ENCODE measurements around the gene PDE5A. TPM values are rescaled to one million over a fixed set of nuclear protein-coding genes. Genes with fewer than 3 reads are reported as not detected.
"Not testable (repeated sequence)": the region's sequence is repeated elsewhere in the genome, so short reads cannot be mapped to it uniquely, and the experiment has no call there.

The PDE5A gene
- total RNA-seq, 1 experiment from 2014 or later, result 8.5 TPM

DNA sequence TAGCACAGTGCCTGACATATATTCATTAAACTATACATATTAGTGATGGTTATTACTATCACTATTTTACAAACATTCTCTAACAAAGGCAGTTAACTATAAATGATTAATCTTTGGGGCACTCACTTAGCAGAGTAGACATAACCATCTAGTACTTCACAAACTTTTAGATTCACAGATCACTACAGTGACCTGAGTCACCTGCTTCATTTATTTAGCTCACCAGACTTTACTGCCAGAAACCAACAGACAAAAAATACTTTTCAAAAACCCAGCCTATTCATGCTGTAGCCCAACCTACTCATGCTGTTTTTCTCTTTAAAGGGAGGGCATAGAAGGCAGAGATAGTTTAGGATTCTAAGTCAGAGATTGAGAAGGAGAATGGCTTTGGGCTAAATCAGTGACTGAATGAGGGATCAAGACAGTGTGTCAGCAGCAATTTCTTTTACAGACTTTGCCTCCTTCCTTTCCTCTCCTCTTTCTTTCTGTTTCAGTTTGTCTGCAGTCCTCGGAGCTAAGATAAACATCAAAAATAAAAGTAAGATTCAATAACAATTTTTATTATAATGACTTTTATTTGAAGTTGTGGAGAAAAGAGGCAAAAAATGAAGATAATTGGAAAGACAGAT lies 34.7 kb upstream of the PDE5A start:
- ChIA-PET POLR2A (ENCODE audit: unreplicated experiment) (no interaction called here), CTCF (no interaction called here)
- Histone ChIP-seq H3K79me2 (ENCODE audit: low read depth) (no peaks in the 10 kb centered on the region), H3K4me2 (no peak overlapping the region), H3K9me3 (ENCODE audit: insufficient read depth, low read depth) (no peaks in the 10 kb centered on the region; the same call in 1 of the 2 replicates), H3K9me2 (ENCODE audit: insufficient read depth) (no peaks in the 10 kb centered on the region), H3K4me1 (replicated peaks; ENCODE audit: insufficient read depth) (no peaks in the 10 kb centered on the region), H3K36me3 (ENCODE audit: low read depth) (no peaks in the 10 kb centered on the region), H3F3A (ENCODE audit: insufficient read depth, low read depth) (no peaks in the 10 kb centered on the region), H3K4me3 (no peak overlapping the region), H3K27ac (no peak overlapping the region), H2AFZ (peak overlapping the region; percentile 61), H4K20me1 (ENCODE audit: insufficient read depth) (no peaks in the 10 kb centered on the region), H3K27me3 (ENCODE audit: insufficient read depth, low read depth) (no peaks in the 10 kb centered on the region)
- TF ChIP-seq, protein P1, sequence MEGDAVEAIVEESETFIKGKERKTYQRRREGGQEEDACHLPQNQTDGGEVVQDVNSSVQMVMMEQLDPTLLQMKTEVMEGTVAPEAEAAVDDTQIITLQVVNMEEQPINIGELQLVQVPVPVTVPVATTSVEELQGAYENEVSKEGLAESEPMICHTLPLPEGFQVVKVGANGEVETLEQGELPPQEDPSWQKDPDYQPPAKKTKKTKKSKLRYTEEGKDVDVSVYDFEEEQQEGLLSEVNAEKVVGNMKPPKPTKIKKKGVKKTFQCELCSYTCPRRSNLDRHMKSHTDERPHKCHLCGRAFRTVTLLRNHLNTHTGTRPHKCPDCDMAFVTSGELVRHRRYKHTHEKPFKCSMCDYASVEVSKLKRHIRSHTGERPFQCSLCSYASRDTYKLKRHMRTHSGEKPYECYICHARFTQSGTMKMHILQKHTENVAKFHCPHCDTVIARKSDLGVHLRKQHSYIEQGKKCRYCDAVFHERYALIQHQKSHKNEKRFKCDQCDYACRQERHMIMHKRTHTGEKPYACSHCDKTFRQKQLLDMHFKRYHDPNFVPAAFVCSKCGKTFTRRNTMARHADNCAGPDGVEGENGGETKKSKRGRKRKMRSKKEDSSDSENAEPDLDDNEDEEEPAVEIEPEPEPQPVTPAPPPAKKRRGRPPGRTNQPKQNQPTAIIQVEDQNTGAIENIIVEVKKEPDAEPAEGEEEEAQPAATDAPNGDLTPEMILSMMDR (conservative IDR thresholded peaks at IDR 0.05), result no peak
- TF ChIP-seq EZH2 (IDR thresholded peaks at IDR 0.05; ENCODE audit: low read depth), result no peak
- no TSS peak for BruUV-seq (replicated peaks)
- intact Hi-C loops (cut with micrococcal nuclease; ENCODE audit: unreplicated experiment), result no loop called here
- no peak for DNase-seq

DNA sequence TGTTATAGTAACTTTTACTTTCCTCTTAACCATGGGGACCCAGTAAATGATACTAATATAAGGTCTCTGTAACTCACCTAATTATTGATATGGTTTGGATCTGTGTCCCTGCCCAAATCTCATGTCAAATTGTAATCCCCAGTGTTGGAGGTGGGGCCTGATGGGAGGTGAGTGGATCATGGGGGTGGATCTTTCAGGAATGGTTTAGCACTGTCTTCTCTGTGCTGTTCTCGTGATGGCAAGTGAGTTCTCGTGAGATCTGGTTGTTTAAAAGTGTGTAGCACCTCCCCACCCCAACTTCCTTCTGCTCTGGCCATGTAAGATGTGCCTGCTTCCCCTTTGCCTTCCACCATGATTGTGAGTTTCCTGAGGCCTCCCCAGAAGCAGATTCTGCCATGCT lies 34.0 kb upstream of the PDE5A start:
- H3K27ac ChIP-seq; H3K4me2 ChIP-seq; POLR2A ChIA-PET (ENCODE audit: unreplicated experiment); H3K27me3 ChIP-seq (ENCODE audit: insufficient read depth, low read depth); H4K20me1 ChIP-seq (ENCODE audit: insufficient read depth); H2AFZ ChIP-seq; H3K9me3 ChIP-seq (ENCODE audit: insufficient read depth, low read depth); H3K9me2 ChIP-seq (ENCODE audit: insufficient read depth); CTCF ChIA-PET; BruUV-seq (replicated peaks); H3F3A ChIP-seq (ENCODE audit: insufficient read depth, low read depth); DNase-seq; H3K4me1 ChIP-seq (replicated peaks; ENCODE audit: insufficient read depth); intact Hi-C loops (cut with micrococcal nuclease; ENCODE audit: unreplicated experiment); H3K36me3 ChIP-seq (ENCODE audit: low read depth); H3K4me3 ChIP-seq; H3K79me2 ChIP-seq (ENCODE audit: low read depth): not testable (repeated sequence)

DNA sequence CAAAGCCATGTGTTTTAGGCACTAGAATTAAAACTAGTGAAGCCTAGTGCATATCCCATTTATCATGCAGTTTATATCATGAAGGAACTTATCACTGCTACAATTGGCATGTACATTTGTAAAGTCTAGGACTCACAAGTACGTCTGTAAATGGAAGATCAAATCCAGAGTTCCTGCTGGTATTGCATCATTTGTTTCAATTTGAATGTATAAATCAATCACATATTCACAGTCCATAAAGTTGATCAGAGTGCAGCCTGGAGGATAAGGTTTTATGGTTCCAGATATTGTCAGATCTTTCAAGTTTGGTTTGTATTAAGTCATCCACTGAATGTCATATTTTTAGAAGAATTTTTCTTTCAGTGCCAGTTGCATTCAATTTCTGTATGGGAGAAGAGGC lies 32.6 kb upstream of the PDE5A start:
- H3K9me3 ChIP-seq (ENCODE audit: insufficient read depth, low read depth), result no peaks in the 10 kb centered on the region; the same call in 1 of the 2 replicates
- H3K4me1 ChIP-seq (replicated peaks; ENCODE audit: insufficient read depth), result peaks cover 14% of the 10 kb centered on the region
- no peak overlapping the region for H3K27ac ChIP-seq
- intact Hi-C loops (cut with micrococcal nuclease; ENCODE audit: unreplicated experiment), result no loop called here
- no peaks in the 10 kb centered on the region for H3K36me3 ChIP-seq (ENCODE audit: low read depth)
- ChIA-PET CTCF (no interaction called here), POLR2A (ENCODE audit: unreplicated experiment) (no interaction called here)
- no peak for TF ChIP-seq EZH2 (IDR thresholded peaks at IDR 0.05; ENCODE audit: low read depth)
- TF ChIP-seq, protein P1 (conservative IDR thresholded peaks at IDR 0.05), result no peak
- no peaks in the 10 kb centered on the region for H3K27me3 ChIP-seq (ENCODE audit: insufficient read depth, low read depth)
- H3F3A ChIP-seq (ENCODE audit: insufficient read depth, low read depth), result no peaks in the 10 kb centered on the region
- no peaks in the 10 kb centered on the region for H4K20me1 ChIP-seq (ENCODE audit: insufficient read depth)
- H2AFZ ChIP-seq, result no peak overlapping the region
- no peaks in the 10 kb centered on the region for H3K79me2 ChIP-seq (ENCODE audit: low read depth)
- no peak for DNase-seq
- no peaks in the 10 kb centered on the region for H3K9me2 ChIP-seq (ENCODE audit: insufficient read depth)
- H3K4me3 ChIP-seq, result no peak overlapping the region
- BruUV-seq (replicated peaks), result no TSS peak
- H3K4me2 ChIP-seq, result no peak overlapping the region

DNA sequence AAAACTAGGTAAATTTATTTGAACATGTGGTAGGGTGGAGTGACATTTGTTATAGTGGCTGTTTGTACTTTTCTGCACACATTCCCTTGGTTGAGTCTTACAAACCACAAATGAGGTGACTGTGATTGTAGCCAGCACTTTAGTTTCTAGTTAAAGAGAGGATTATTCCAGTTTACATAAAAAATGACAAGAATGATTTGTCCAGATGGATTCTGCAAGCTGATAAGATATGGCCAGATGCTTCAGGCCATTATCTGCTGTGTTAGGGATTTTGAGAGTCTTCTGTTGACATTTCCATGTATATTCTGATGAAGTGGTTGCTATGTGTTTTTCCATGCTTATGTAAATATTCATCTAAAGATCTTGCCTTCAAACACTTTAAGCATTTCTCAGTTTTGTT lies 31.0 kb upstream of the PDE5A start:
- no peak for TF ChIP-seq EZH2 (IDR thresholded peaks at IDR 0.05; ENCODE audit: low read depth)
- TF ChIP-seq, protein P1 (conservative IDR thresholded peaks at IDR 0.05), result no peak
- no peak overlapping the region for H2AFZ ChIP-seq
- ChIA-PET CTCF (no interaction called here), POLR2A (ENCODE audit: unreplicated experiment) (no interaction called here)
- H3F3A ChIP-seq (ENCODE audit: insufficient read depth, low read depth), result no peaks in the 10 kb centered on the region
- DNase-seq, result peak in 1 of 2 experiments; percentile 39
- no peaks in the 10 kb centered on the region for H3K9me2 ChIP-seq (ENCODE audit: insufficient read depth)
- no peaks in the 10 kb centered on the region for H3K79me2 ChIP-seq (ENCODE audit: low read depth)
- H3K4me1 ChIP-seq (replicated peaks; ENCODE audit: insufficient read depth), result peaks cover 14% of the 10 kb centered on the region
- H3K36me3 ChIP-seq (ENCODE audit: low read depth), result no peaks in the 10 kb centered on the region
- H3K4me3 ChIP-seq, result no peak overlapping the region
- no peaks in the 10 kb centered on the region; the same call in 1 of the 2 replicates for H3K9me3 ChIP-seq (ENCODE audit: insufficient read depth, low read depth)
- H3K4me2 ChIP-seq, result no peak overlapping the region
- H4K20me1 ChIP-seq (ENCODE audit: insufficient read depth), result no peaks in the 10 kb centered on the region
- intact Hi-C loops (cut with micrococcal nuclease; ENCODE audit: unreplicated experiment), result no loop called here
- no TSS peak for BruUV-seq (replicated peaks)
- no peak overlapping the region for H3K27ac ChIP-seq
- H3K27me3 ChIP-seq (ENCODE audit: insufficient read depth, low read depth), result no peaks in the 10 kb centered on the region

Data from PC-9 (cell line).